IMR-90 (cell line): ENCODE measurements around the gene ZNF653. TPM values are rescaled to one million over a fixed set of nuclear protein-coding genes. Genes with fewer than 3 reads are reported as not detected.

Source experiments
- ATAC-seq: fragments of 200-7000 bp; cut with Tn5 transposase; 2 replicates; pipeline ENCODE4 v1.9.1; 2020; ENCODE audit warnings: low read depth, mild to moderate bottlenecking, moderate library complexity
- BruUV-seq: library from RNA; stranded (reverse); fragments of 400-500 nt; replicated peaks from 2 replicates; lab custom pipeline; 2021; lab: Mats Ljungman, UMichigan
- CTCF ChIA-PET: fragments of 300-600 bp; formaldehyde crosslinking; extraction: SDS; loops from one replicate; lab custom pipeline; 2021; ENCODE audit warnings: antibody characterized with exemption; lab: Yijun Ruan, JAX
- POLR2A ChIA-PET: fragments of 300-600 bp; sonication (Branson Sonifier 250); formaldehyde crosslinking; loops from one replicate; lab custom pipeline; 2022; ENCODE audit warnings: antibody characterized with exemption; ENCODE audit not compliant: unreplicated experiment; lab: Charles Lee
- DNase-seq: peaks from one replicate; pipeline ENCODE4 v3.0.0; 2013
- H2AFZ ChIP-seq: replicated peaks from 2 replicates; pipeline ENCODE3; 2013; ENCODE audit warnings: low read length, mild to moderate bottlenecking; ENCODE audit not compliant: poor library complexity
- H2AK5ac ChIP-seq: 2 replicates; pipeline ENCODE4 v1.6.1; 2013; ENCODE audit warnings: low read depth, low read length, inconsistent platforms
- H2AK9ac ChIP-seq: replicated peaks from 2 replicates; pipeline ENCODE3; 2013; ENCODE audit warnings: mild to moderate bottlenecking, low read depth, low read length, moderate library complexity; ENCODE audit not compliant: poor library complexity
- H2BK120ac ChIP-seq: 2 replicates; pipeline ENCODE4 v1.6.1; 2013; ENCODE audit warnings: low read depth, low read length, inconsistent platforms
- H2BK15ac ChIP-seq: 3 replicates; pipeline ENCODE4 v1.6.1; 2013; ENCODE audit warnings: low read depth, low read length, inconsistent platforms
- H2BK20ac ChIP-seq: 2 replicates; pipeline ENCODE4 v1.6.1; 2013; ENCODE audit warnings: low read depth, mild to moderate bottlenecking, inconsistent platforms, low read length, moderate library complexity
- H2BK5ac ChIP-seq: 2 replicates; pipeline ENCODE4 v1.6.1; 2013; ENCODE audit warnings: mild to moderate bottlenecking, low read depth, low read length, inconsistent platforms; ENCODE audit not compliant: poor library complexity, severe bottlenecking
- H3K14ac ChIP-seq: replicated peaks from 2 replicates; pipeline ENCODE4 v1.6.1; 2013; ENCODE audit warnings: low read depth, low read length, inconsistent platforms
- H3K18ac ChIP-seq: 2 replicates; pipeline ENCODE4 v1.6.1; 2013; ENCODE audit warnings: low read depth, low read length, control low read depth
- H3K23ac ChIP-seq: 2 replicates; pipeline ENCODE4 v1.6.1; 2013; ENCODE audit warnings: low read depth, low read length, inconsistent platforms
- H3K27ac ChIP-seq: 2 replicates; pipeline ENCODE4 v1.5.1; 2013; ENCODE audit warnings: mild to moderate bottlenecking, control low read depth, low read length; ENCODE audit not compliant: insufficient read depth
- H3K27me3 ChIP-seq: 2 replicates; pipeline ENCODE4 v1.6.1; 2013; ENCODE audit warnings: low read length; ENCODE audit not compliant: control insufficient read depth, insufficient read depth
- H3K36me3 ChIP-seq: 2 replicates; pipeline ENCODE4 v1.6.1; 2013; ENCODE audit warnings: low read length, mixed read lengths; ENCODE audit not compliant: control insufficient read depth, insufficient read depth
- H3K4ac ChIP-seq: 2 replicates; pipeline ENCODE4 v1.6.1; 2013; ENCODE audit warnings: low read depth, low read length, inconsistent platforms
- H3K4me1 ChIP-seq: 2 replicates; pipeline ENCODE4 v1.6.1; 2013; ENCODE audit warnings: low read length, mixed read lengths; ENCODE audit not compliant: control insufficient read depth, insufficient read depth
- H3K4me2 ChIP-seq: 2 replicates; pipeline ENCODE4 v1.6.1; 2013; ENCODE audit warnings: low read depth, mild to moderate bottlenecking, control low read depth, low read length, moderate library complexity
- H3K4me3 ChIP-seq: 2 replicates; pipeline ENCODE4 v1.5.1; 2013; ENCODE audit warnings: low read depth, mild to moderate bottlenecking, control low read depth, low read length, moderate library complexity; ENCODE audit not compliant: insufficient read depth
- H3K56ac ChIP-seq: 2 replicates; pipeline ENCODE4 v1.6.1; 2013; ENCODE audit warnings: low read length, inconsistent platforms; ENCODE audit not compliant: insufficient read depth; ENCODE audit errors: extremely low read depth
- H3K79me1 ChIP-seq, 2 experiments: 2 replicates each; pipeline ENCODE4 v1.6.1; 2013; ENCODE audit warnings: low read length in 2 of 2, inconsistent platforms in 1 of 2, low read depth in 1 of 2
- H3K9ac ChIP-seq: 2 replicates; pipeline ENCODE4 v1.6.1; 2013; ENCODE audit warnings: low read depth, low read length, control low read depth
- H3K9me1 ChIP-seq: 2 replicates; pipeline ENCODE4 v1.6.1; 2013; ENCODE audit warnings: low read length, inconsistent platforms; ENCODE audit not compliant: insufficient read depth
- H3K9me3 ChIP-seq: 2 replicates; pipeline ENCODE4 v1.6.1; 2013; ENCODE audit warnings: low read length; ENCODE audit not compliant: control insufficient read depth, insufficient read depth
- H4K20me1 ChIP-seq: 2 replicates; pipeline ENCODE4 v1.6.1; 2013; ENCODE audit warnings: low read length, inconsistent platforms; ENCODE audit not compliant: insufficient read depth
- H4K5ac ChIP-seq: 2 replicates; pipeline ENCODE4 v1.6.1; 2013; ENCODE audit warnings: mild to moderate bottlenecking, low read depth, low read length, control low read depth
- H4K8ac ChIP-seq, 2 experiments: 2 replicates each; pipeline ENCODE4 v1.6.1; 2013; ENCODE audit warnings: low read depth in 2 of 2, low read length in 2 of 2, control low read depth in 1 of 2, inconsistent platforms in 1 of 2
- H4K91ac ChIP-seq: 2 replicates; pipeline ENCODE4 v1.6.1; 2013; ENCODE audit warnings: low read depth, low read length, inconsistent platforms; ENCODE audit not compliant: insufficient read depth
- CHD1 ChIP-seq: IDR thresholded peaks from 2 replicates; pipeline ENCODE4 v1.6.1; 2012; ENCODE audit warnings: low read depth, low read length, improper control_type of control experiment
- MAZ ChIP-seq: IDR thresholded peaks from 2 replicates; pipeline ENCODE4 v1.6.1; 2012; ENCODE audit warnings: low read depth, mild to moderate bottlenecking, low read length, improper control_type of control experiment, moderate library complexity, borderline replicate concordance
- RCOR1 ChIP-seq: IDR thresholded peaks from 2 replicates; pipeline ENCODE4 v1.6.1; 2012; ENCODE audit warnings: mild to moderate bottlenecking, low read length, improper control_type of control experiment; ENCODE audit not compliant: insufficient replicate concordance
- RFX5 ChIP-seq: IDR thresholded peaks from 2 replicates; pipeline ENCODE4 v1.8.0; 2012; ENCODE audit warnings: low read depth, mild to moderate bottlenecking, low read length, moderate library complexity
- WGBS, 2 experiments: methylation state at CpG; one replicate each; pipeline versions ENCODE4 v1.1.5 to v1.1.7; 2013; ENCODE audit warnings: missing lambda C conversion rate in 2 of 2; ENCODE audit not compliant: insufficient read length in 1 of 2; ENCODE audit errors: extremely low coverage in 2 of 2; 5-methylcytosine and 5-hydroxymethylcytosine counted together
- dilution Hi-C: fragments of 300-500 bp; cut with HindIII; formaldehyde crosslinking; loops from one replicate; pipeline ENCODE4 v1.14.3; 2018; ENCODE audit warnings: low sequenced_read_pairs; ENCODE audit not compliant: unreplicated experiment
- in situ Hi-C: fragments of 300-500 bp; cut with MboI; formaldehyde crosslinking; loops from 3 replicates; pipeline ENCODE4 v1.14.3; 2019; ENCODE audit warnings: low sequenced_read_pairs, inconsistent platforms, mixed read lengths
- intact Hi-C: fragments of 100-400 bp; cut with micrococcal nuclease; formaldehyde crosslinking; loops from 2 replicates; pipeline ENCODE4 v1.10.0; 2022
- polyA plus RNA-seq, 3 experiments: library from polyadenylated mRNA; depleted of rRNA; stranded (reverse); fragments of >200 nt; gene quantifications; 2 replicates each; pipeline ENCODE4 v1.2.3, GENCODE V29; 2012; ENCODE audit warnings: low replicate concordance in 1 of 3
- total RNA-seq: library from RNA; depleted of rRNA; stranded (reverse); fragments of >200 nt; gene quantifications from 2 replicates; pipeline ENCODE4 v1.2.3, GENCODE V29; 2012

Gene ZNF653
- total and polyA plus RNA-seq, 2 of the 4 experiments (the other 2 are of a cell fraction), result 3.9 to 9.0 TPM

- BruUV-seq, result no TSS peak
- H2BK20ac ChIP-seq, result no peak overlapping the region
- no peak overlapping the region for H3K4me2 ChIP-seq
- H3K9ac ChIP-seq, result no peak overlapping the region
- intact Hi-C loops (no loop called here), in situ Hi-C loops (no loop called here), dilution Hi-C loops (no loop called here)
- H3K36me3 ChIP-seq, result peaks cover 38% of the 10 kb centered on the region
- no peak overlapping the region for H2AFZ ChIP-seq
- H2AK9ac ChIP-seq, result peak overlapping the region; percentile 28
- no peak overlapping the region for H2BK15ac ChIP-seq
- DNase-seq (no peak), ATAC-seq (no peak)
- no peak overlapping the region for H2AK5ac ChIP-seq
- no peaks in the 10 kb centered on the region for H3K9me3 ChIP-seq
- no peak overlapping the region for H3K23ac ChIP-seq
- peaks cover 16 to 44% of the 10 kb centered on the region in 2 experiments for H3K79me1 ChIP-seq
- H4K5ac ChIP-seq, result no peak overlapping the region
- H3K27ac ChIP-seq, result no peak overlapping the region
- H2BK5ac ChIP-seq, result no peak overlapping the region
- TF ChIP-seq CHD1 (no peak), RCOR1 (no peak), MAZ (no peak), RFX5 (no peak)
- H4K20me1 ChIP-seq, result peaks cover 7% of the 10 kb centered on the region
- CTCF ChIA-PET, result no interaction called here
- H3K56ac ChIP-seq, result no peak overlapping the region
- no peak overlapping the region for H3K18ac ChIP-seq
- WGBS, 2 experiments, result no CpG with 5 or more reads among the region's 9 CpGs
- no peak overlapping the region for H2BK120ac ChIP-seq
- POLR2A ChIA-PET, result no interaction called here
- H3K4ac ChIP-seq, result no peak overlapping the region
- no peak overlapping the region for H4K8ac ChIP-seq
- no peak overlapping the region for H3K14ac ChIP-seq
- no peaks in the 10 kb centered on the region for H3K27me3 ChIP-seq
- H4K91ac ChIP-seq, result no peak overlapping the region
- H3K4me3 ChIP-seq, result no peak overlapping the region
- peaks cover 12% of the 10 kb centered on the region for H3K9me1 ChIP-seq
- H3K4me1 ChIP-seq, result peaks cover 9% of the 10 kb centered on the region
These were observed 67.7 kb downstream of the ZNF653 start for GRCh38 chr19:11437955-11438354.
